Raji (cell line): ENCODE measurements around the gene BNC2.

Source experiments
- POLR2A ChIP-seq: IDR thresholded peaks from 2 replicates; pipeline ENCODE4 v1.6.1; 2011; ENCODE audit warnings: low read depth, low read length, control low read depth; ENCODE audit not compliant: insufficient read depth

The BNC2 gene

GRCh38 chr9:16763946-16764345 is 106.5 kb downstream of the BNC2 start:
- TF ChIP-seq POLR2A, result no peak

DNA sequence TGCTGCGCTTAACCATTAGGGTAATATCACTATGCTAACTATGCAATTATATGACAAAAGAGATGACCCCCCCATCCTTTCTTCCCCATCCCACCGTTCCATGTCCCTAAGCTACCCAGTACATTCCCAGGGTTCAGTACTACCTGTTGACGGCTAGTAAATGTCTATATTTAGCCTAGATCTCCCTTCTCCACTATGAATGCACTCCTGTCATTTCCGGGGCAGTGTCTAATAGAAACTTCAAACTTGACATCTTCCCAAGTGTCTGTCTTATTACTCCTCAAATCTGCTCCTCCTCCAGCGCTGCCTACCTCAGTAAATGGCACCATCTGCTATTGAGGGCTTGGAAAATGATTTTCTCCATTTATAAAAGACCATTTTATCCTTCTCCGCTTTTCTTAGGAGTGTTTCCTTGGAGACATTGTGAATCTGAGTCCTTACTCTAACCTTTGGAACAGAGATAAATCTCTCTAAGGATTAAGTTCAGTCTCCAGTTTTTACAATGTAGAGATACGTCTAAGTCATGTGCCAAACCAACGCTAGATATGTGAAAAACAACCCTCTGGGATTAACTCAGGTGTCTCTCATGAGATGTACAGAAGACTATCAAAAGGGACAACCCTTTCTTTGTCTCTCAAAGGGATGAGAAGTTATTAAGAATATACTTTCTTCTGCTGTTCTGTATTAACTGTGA is 114.9 kb downstream of the BNC2 start:
- TF ChIP-seq POLR2A, result no peak

DNA sequence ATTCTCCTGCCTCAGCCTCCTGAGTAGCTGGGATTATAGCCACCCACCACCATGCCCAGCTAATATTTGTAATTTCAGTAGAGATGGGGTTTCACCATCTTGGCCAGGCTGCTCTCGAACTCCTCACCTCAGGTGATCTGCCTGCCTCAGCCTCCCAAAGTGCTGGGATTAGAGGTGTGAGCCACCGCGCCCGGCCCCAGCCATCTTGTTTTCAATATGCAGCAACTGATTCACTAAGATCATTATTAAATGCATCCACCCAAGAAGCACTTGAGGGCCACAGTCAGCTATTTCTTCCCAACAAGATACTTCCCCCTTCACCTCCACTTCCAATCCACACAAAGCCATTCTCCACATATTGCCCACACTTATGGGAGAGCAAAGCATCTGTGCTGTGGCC is 115.8 kb downstream of the BNC2 start:
- TF ChIP-seq POLR2A, result no peak

- TF ChIP-seq POLR2A, result no peak
These were observed 117.2 kb downstream of the BNC2 start for GRCh38 chr9:16753256-16753655.

GRCh38 chr9:16752601-16753000 is 117.9 kb downstream of the BNC2 start:
- no peak for TF ChIP-seq POLR2A

GRCh38 chr9:16750553-16750952 is 119.9 kb downstream of the BNC2 start:
- no peak for TF ChIP-seq POLR2A

DNA sequence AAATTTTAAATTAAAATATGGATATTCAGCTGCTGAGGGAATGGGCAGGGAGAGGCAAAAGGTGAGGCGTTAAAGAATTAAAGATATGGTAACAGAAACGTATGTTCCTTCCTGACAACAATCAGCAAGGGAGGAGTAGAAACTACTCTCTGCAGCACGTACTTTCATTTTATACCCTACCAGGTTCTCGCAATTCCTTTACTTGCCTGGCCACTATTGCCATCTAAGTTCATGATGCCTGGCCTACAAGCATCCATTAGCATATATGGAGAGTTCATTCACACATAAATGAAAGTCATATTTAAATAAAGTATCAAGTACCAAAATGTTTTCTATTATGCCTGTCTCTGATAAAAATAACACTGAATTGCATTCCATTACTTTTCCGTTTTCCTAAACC is 125.1 kb downstream of the BNC2 start:
- no peak for TF ChIP-seq POLR2A

DNA sequence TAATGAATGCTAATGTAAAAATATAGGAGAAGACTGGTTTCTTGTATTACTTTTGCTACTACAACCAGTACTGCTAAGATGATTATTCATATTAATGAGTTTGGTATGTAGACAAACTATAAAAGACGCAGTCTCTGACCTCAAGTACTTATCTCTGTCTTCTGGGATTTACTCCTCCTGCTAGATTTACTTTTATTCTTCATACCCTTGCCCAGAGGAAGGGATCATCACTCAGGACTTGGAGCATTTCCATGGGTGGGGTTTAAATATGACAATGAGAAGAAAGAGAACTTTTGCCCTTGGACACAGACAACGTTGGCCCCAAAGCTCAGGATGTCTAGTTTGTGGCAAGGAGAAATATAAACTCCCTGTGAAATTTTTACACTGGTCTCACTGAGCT is 126.1 kb downstream of the BNC2 start:
- no peak for TF ChIP-seq POLR2A

DNA sequence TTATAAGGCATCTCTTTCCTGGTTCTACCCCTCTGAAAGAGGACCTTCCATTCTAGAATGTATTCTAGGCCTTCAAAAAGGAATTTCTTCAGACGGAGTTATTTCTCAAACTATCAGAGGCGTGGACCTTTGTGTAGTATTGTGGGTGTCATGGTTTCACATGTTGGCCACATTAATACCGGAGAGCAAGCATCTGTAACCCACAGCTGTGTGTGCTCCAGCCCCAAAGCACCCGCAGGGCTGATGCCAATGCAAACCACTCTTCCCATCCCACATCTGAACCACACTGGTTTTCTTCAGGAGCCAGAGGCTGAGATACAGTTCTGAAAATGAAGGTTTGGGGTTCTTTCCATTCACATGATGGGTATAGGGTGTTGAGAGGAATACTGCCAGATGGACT is 127.1 kb downstream of the BNC2 start:
- TF ChIP-seq POLR2A, result no peak

GRCh38 chr9:16735001-16735400 is 135.5 kb downstream of the BNC2 start:
- TF ChIP-seq POLR2A, result no peak

- TF ChIP-seq POLR2A, result no peak
These were observed 137.9 kb downstream of the BNC2 start for GRCh38 chr9:16732546-16732945.

DNA sequence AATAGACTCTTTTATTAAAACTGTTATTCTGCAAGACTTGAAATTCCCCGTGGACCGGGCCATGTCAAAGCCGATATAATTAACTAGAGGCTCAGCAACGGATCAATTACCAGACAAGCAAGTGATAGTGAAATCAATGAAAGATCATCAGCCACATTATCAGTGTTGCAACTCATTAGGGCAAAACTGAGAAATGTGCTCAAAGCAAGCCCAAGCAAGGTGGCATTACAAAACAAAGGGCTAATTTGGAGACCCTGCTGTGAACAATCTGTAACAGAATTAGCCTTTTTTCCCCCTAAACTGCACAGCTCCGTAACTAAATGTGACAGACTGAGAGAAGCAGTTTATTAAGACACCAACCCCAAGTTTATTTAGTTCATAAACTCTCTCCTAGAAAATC is 140.3 kb downstream of the BNC2 start:
- no peak for TF ChIP-seq POLR2A

GRCh38 chr9:16729651-16730050 is 140.8 kb downstream of the BNC2 start:
- no peak for TF ChIP-seq POLR2A

DNA sequence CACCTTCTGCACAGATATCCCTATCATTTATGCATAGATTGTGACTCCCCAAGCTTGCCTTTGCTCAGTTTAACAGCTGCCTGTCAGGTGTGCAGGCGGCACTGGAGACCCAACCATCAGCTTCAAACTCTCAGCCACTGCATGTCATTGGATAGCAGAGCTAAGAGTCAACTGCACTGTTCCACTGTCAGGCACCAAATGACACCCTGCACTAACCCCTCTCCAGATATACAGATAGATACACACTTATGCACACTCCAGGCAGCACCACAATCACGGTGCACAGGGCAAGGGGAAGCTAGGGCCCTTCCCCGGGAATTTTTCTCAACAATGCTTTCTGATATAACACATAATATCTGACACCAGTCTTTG is 142.3 kb downstream of the BNC2 start:
- no peak for TF ChIP-seq POLR2A

DNA sequence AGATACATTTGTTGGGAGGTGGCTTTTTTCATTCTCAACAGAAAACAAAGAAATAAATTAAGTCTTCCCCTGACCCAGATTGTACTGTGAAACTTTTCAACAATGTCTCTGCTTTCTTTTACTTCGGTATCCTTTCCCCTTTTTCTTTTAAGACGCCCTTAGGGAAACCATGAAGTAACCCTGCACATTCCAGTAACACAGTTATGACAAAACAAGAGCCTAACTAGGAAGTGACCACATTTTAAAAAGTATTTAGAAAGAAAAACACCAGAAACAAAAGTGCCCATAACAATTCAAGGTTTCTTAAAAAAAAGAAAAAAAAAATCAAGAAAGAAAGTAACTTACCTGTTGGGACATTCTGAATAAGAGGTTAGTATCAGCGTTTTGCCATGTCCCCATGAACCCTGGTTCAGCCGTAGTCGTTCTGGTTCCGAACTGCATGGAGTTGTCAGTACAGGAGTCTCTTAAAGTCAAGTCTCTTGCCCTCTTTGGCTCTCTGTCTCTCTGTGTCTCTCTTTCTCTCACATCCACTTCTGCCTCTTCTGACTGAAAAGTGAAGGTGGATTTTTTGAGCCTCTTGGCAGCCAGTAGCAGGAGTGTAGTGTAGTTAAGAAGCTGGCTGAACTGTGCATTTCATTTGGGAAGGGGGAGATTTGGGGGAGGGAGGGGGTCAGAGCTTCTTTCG is 142.9 kb downstream of the BNC2 start:
- no peak for TF ChIP-seq POLR2A

DNA sequence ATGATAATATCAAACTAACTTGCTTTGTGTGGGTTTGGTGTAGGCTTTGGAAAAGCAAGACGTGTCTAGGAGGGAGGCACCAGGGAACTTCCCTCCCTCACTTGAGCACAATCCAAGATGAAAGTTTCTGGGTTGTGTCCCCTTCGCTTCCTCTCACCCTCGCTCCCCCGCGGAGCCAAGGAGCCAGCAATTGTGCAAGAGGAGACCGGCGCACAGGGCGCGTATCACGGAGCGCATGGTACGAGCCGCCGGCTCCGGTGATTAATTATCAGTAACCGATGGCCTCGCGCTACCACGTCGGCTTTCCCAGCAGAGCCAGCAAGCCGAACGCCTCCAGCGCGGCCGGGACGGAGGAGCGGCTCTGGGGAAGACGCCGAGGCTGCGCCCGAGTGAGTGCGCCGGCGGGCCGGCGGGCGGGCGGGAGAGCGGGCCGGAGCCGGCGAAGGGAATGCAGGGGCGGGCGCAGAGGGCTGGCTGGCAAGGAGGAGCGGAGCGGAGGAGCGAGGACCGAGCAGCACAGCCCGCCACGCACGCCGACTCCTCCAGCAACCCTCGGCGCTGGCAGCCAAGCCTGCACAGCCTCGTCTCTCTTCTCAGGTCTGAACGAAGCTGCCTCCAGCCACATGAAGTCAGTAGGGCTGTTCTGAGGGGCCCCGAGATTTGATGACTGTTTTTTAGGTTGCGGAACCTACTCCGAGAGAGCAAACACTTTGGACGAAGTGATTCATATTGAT is 143.6 kb downstream of the BNC2 start:
- TF ChIP-seq POLR2A, result no peak
